ENCODE results near the gene L3MBTL3.
"Not testable (repeated sequence)": the region's sequence is repeated elsewhere in the genome, so short reads cannot be mapped to it uniquely, and the experiment has no call there.

The L3MBTL3 gene

DNA sequence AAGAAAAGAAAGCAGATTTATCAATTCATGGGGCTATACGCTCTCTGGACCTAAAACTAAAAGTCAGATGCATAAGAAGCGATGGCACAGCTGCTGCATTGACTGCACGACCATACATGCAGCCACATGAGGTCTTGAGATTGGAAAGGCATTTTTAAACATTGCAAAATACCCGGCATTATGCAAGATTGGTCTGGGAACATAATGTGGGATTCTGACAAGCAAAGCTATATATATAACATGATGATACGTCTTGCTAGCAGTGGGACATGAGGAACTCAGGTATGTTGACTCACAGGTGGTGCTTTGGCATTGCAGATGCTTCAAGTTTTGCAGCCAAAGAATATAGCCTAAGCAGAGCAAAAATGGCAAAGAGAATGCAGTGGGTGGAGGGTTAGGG, 149.3 kb downstream of the L3MBTL3 start:
- H3K4me3 ChIP-seq (ENCODE audit: low read length): no peak overlapping the region
- no peaks in the 10 kb centered on the region for H3K4me1 ChIP-seq (ENCODE audit: control insufficient read depth, low read depth, low read length)
- no peaks in the 10 kb centered on the region for H3K36me3 ChIP-seq (ENCODE audit: control insufficient read depth, low read depth, low read length)
- no peaks in the 10 kb centered on the region for H3K9me3 ChIP-seq (ENCODE audit: control insufficient read depth, low read depth, low read length)
- no peak overlapping the region for H3K9ac ChIP-seq (ENCODE audit: low read length)
- no peaks in the 10 kb centered on the region for H3K27me3 ChIP-seq (ENCODE audit: control insufficient read depth, insufficient read depth, low read length)
- H3K27ac ChIP-seq (ENCODE audit: low read length): no peak overlapping the region

DNA sequence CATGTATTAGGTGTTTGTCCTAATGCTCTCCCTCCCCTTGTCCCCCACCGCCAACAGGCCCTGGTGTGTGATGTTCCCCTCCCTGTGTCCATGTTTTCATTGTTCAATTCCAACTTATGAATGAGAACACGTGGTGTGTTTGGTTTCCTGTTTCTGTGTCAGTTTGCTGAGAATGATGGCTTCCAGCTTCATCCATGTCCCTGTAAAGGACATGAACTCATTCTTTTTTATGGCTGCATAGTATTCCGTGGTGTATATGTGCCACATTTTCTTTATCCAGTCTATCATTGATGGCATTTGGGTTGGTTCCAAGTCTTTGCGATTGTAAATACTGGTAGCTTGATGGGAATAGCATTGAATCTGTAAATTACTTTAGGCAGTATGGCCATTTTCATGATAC, 151.8 kb downstream of the L3MBTL3 start:
- H3K9ac ChIP-seq (ENCODE audit: low read length); H3K27me3 ChIP-seq (ENCODE audit: control insufficient read depth, insufficient read depth, low read length); H3K4me3 ChIP-seq (ENCODE audit: low read length); H3K36me3 ChIP-seq (ENCODE audit: control insufficient read depth, low read depth, low read length); H3K9me3 ChIP-seq (ENCODE audit: control insufficient read depth, low read depth, low read length); H3K27ac ChIP-seq (ENCODE audit: low read length); H3K4me1 ChIP-seq (ENCODE audit: control insufficient read depth, low read depth, low read length): not testable (repeated sequence)

- H3K27me3 ChIP-seq (ENCODE audit: control insufficient read depth, insufficient read depth, low read length); H3K4me1 ChIP-seq (ENCODE audit: control insufficient read depth, low read depth, low read length); H3K27ac ChIP-seq (ENCODE audit: low read length); H3K9me3 ChIP-seq (ENCODE audit: control insufficient read depth, low read depth, low read length); H3K4me3 ChIP-seq (ENCODE audit: low read length); H3K36me3 ChIP-seq (ENCODE audit: control insufficient read depth, low read depth, low read length); H3K9ac ChIP-seq (ENCODE audit: low read length): not testable (repeated sequence)
These were observed 155.1 kb downstream of the L3MBTL3 start for GRCh38 chr6:130173377-130174004.

GRCh38 chr6:130176378-130176777, 158.0 kb downstream of the L3MBTL3 start:
- Histone ChIP-seq H3K27me3 (ENCODE audit: control insufficient read depth, insufficient read depth, low read length) (no peaks in the 10 kb centered on the region), H3K4me3 (ENCODE audit: low read length) (no peak overlapping the region), H3K9ac (ENCODE audit: low read length) (no peak overlapping the region), H3K4me1 (ENCODE audit: control insufficient read depth, low read depth, low read length) (no peaks in the 10 kb centered on the region), H3K36me3 (ENCODE audit: control insufficient read depth, low read depth, low read length) (no peaks in the 10 kb centered on the region), H3K9me3 (ENCODE audit: control insufficient read depth, low read depth, low read length) (no peaks in the 10 kb centered on the region), H3K27ac (ENCODE audit: low read length) (no peak overlapping the region)

DNA sequence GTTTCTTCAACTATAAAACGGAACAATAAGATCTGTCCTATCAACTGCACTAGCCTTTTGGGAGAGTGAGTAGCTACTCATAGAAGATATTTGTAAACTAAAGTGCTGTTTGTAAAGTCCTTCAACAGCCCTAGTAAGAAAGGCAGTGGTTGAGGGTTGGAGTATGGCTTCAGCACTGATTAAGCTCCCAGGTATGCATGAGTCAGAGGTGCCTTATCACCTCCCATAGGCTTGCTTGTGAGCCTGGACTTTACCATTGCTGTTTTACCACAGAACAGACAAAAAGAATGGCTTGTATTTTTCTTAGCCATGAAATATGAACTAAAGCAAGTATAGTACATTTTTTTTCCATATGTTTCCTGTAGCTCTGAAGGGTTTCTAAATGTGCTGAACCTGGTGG, 160.3 kb downstream of the L3MBTL3 start:
- H3K9ac ChIP-seq (ENCODE audit: low read length): no peak overlapping the region
- H3K36me3 ChIP-seq (ENCODE audit: control insufficient read depth, low read depth, low read length): no peaks in the 10 kb centered on the region
- no peak overlapping the region for H3K27ac ChIP-seq (ENCODE audit: low read length)
- H3K27me3 ChIP-seq (ENCODE audit: control insufficient read depth, insufficient read depth, low read length): no peaks in the 10 kb centered on the region
- H3K9me3 ChIP-seq (ENCODE audit: control insufficient read depth, low read depth, low read length): no peaks in the 10 kb centered on the region
- H3K4me3 ChIP-seq (ENCODE audit: low read length): no peak overlapping the region
- no peaks in the 10 kb centered on the region for H3K4me1 ChIP-seq (ENCODE audit: control insufficient read depth, low read depth, low read length)

DNA sequence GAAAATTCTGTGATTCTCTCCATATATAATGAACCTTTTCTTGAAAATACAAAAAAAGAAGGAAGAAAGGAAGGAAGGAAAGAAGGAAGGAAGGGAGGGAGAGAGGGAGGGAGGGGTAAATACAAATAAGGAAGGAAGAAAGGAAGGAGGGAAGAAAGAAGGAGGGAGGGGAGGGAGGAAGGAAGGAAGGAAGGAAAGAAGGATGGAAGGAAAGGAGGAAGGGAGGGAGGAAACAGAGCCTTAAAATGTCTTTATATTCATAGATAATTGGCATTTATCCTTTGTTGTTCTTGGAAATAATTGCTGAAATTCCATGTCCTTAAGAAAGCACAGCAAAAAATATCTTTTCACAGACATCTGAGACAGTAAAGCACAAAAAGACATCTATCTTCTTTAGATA, 164.1 kb downstream of the L3MBTL3 start:
- Histone ChIP-seq H3K4me1 (ENCODE audit: control insufficient read depth, low read depth, low read length) (no peaks in the 10 kb centered on the region), H3K27ac (ENCODE audit: low read length) (no peak overlapping the region), H3K27me3 (ENCODE audit: control insufficient read depth, insufficient read depth, low read length) (no peaks in the 10 kb centered on the region), H3K4me3 (ENCODE audit: low read length) (no peak overlapping the region), H3K36me3 (ENCODE audit: control insufficient read depth, low read depth, low read length) (no peaks in the 10 kb centered on the region), H3K9ac (ENCODE audit: low read length) (no peak overlapping the region), H3K9me3 (ENCODE audit: control insufficient read depth, low read depth, low read length) (no peaks in the 10 kb centered on the region)

GRCh38 chr6:130183271-130184222, 165.2 kb downstream of the L3MBTL3 start:
- Histone ChIP-seq H3K27ac (ENCODE audit: low read length) (no peak overlapping the region), H3K27me3 (ENCODE audit: control insufficient read depth, insufficient read depth, low read length) (no peaks in the 10 kb centered on the region), H3K4me3 (ENCODE audit: low read length) (no peak overlapping the region), H3K9ac (ENCODE audit: low read length) (no peak overlapping the region), H3K4me1 (ENCODE audit: control insufficient read depth, low read depth, low read length) (peaks cover 6% of the 10 kb centered on the region), H3K36me3 (ENCODE audit: control insufficient read depth, low read depth, low read length) (no peaks in the 10 kb centered on the region), H3K9me3 (ENCODE audit: control insufficient read depth, low read depth, low read length) (no peaks in the 10 kb centered on the region)

- no peaks in the 10 kb centered on the region for H3K27me3 ChIP-seq (ENCODE audit: control insufficient read depth, insufficient read depth, low read length)
- H3K4me3 ChIP-seq (ENCODE audit: low read length): no peak overlapping the region
- no peak overlapping the region for H3K27ac ChIP-seq (ENCODE audit: low read length)
- H3K4me1 ChIP-seq (ENCODE audit: control insufficient read depth, low read depth, low read length): peaks cover 14% of the 10 kb centered on the region
- H3K9ac ChIP-seq (ENCODE audit: low read length): no peak overlapping the region
- H3K36me3 ChIP-seq (ENCODE audit: control insufficient read depth, low read depth, low read length): no peaks in the 10 kb centered on the region
- H3K9me3 ChIP-seq (ENCODE audit: control insufficient read depth, low read depth, low read length): no peaks in the 10 kb centered on the region
These were observed 167.3 kb downstream of the L3MBTL3 start for GRCh38 chr6:130185658-130186057.

DNA sequence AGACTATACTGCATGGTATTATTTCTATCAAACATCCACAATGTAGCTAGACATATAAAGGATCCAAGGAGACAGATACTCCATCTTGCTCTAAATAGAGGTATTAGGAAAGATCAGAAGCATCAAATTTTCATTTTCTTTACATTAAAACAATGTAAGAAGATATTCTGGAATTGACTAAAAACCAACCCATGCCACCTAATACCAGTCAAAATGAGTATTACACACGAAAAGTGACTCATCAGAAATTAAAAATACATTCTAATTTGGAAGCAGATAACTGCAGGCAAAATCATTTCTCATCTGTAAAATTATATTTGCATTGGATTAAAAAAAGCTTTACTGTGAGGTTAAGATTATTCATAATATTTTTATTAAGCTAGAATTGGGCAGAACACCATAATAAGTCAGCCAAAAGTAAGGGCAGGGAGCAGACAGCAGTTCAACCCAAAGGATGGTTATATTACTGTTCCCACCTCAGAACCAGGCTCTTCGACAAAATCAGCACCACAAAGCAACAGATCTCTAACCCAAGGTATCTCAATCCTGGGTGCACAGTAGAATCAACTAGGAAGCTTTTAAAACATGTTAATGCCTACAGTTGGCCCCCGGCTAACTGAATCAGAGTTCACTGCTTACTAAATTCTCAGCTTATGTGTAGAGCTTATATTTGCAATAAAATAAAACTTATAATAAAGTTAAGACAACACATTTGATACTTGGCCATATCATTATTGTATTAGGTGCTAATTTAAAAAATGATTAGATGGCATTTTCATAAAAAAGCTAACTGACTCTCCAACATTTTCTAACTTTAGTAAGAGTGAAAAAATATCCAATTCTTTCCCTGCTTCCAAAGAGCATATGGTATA, 169.2 kb downstream of the L3MBTL3 start:
- H3K27me3 ChIP-seq (ENCODE audit: control insufficient read depth, insufficient read depth, low read length): no peaks in the 10 kb centered on the region
- H3K27ac ChIP-seq (ENCODE audit: low read length): no peak overlapping the region
- peaks cover 27% of the 10 kb centered on the region for H3K4me1 ChIP-seq (ENCODE audit: control insufficient read depth, low read depth, low read length)
- H3K9me3 ChIP-seq (ENCODE audit: control insufficient read depth, low read depth, low read length): no peaks in the 10 kb centered on the region
- H3K9ac ChIP-seq (ENCODE audit: low read length): no peak overlapping the region
- no peaks in the 10 kb centered on the region for H3K36me3 ChIP-seq (ENCODE audit: control insufficient read depth, low read depth, low read length)
- H3K4me3 ChIP-seq (ENCODE audit: low read length): no peak overlapping the region

DNA sequence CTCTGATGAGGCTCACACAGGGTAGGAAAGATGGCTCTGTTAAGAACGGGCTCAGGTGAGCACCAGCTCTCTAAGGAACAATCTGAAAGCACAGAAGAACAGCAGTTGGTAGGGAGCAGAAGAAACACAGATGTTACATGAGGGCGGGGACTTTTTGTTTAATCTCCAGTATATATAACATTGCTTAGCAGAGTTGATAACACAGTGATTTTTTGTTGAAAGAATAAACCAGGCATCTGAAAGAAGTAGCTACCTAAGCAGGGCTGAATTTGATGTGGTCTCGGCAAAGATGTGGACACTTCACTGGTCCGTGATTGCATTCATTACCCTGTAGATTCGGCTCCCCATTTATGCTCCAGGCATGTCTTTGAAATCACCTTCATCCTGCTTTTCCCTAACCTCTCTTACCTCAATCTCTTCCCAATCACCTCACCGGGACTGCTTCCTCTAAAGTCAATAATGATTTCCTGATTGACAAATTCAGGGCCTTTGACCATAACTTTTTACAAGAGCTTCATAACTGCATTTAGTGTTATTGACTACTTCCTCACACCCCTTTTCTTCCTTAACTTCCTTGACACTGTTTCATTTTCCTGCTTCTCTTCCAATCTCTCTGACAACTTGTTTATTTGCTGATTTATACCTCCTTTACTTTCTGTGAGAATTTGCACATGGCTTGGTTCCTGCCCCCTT, 170.0 kb downstream of the L3MBTL3 start:
- Histone ChIP-seq H3K36me3 (ENCODE audit: control insufficient read depth, low read depth, low read length) (no peaks in the 10 kb centered on the region), H3K27ac (ENCODE audit: low read length) (no peak overlapping the region), H3K27me3 (ENCODE audit: control insufficient read depth, insufficient read depth, low read length) (no peaks in the 10 kb centered on the region), H3K4me3 (ENCODE audit: low read length) (no peak overlapping the region), H3K4me1 (ENCODE audit: control insufficient read depth, low read depth, low read length) (peaks cover 27% of the 10 kb centered on the region), H3K9ac (ENCODE audit: low read length) (no peak overlapping the region), H3K9me3 (ENCODE audit: control insufficient read depth, low read depth, low read length) (no peaks in the 10 kb centered on the region)
